Upper lobe of left lung (tissue), 4 donors: ENCODE data around the gene ERI2.

ENCODE experiments used
- CTCF ChIP-seq, 6 experiments: fragments of 450-650 bp in 4 of 6; fragments of 200-600 bp in 2 of 6; sonication (generic) in 2 of 6; IDR thresholded peaks; one replicate each; pipeline ENCODE4 v1.5.1; 2016 to 2019; ENCODE audit warnings: antibody characterized with exemption in 6 of 6
- POLR2AphosphoS5 ChIP-seq, 2 donors: sonication (generic); formaldehyde crosslinking; IDR thresholded peaks; one replicate each; pipeline ENCODE4 v1.5.1; 2017; ENCODE audit warnings: antibody characterized with exemption in 2 of 2

GRCh38 chr16:20822521-20823325 lies 16.5 kb upstream of the ERI2 start:
- TF ChIP-seq POLR2AphosphoS5 (IDR thresholded peaks at IDR 0.05) (no peak), CTCF (IDR thresholded peaks at IDR 0.05) (no peak)
